IMR-90 (cell line): ENCODE results near the gene SETD6. TPM values are rescaled to one million over a fixed set of nuclear protein-coding genes. Genes with fewer than 3 reads are reported as not detected.

Experiments
- ATAC-seq: fragments of 200-7000 bp; cut with Tn5 transposase; 2 replicates; pipeline ENCODE4 v1.9.1; 2020; ENCODE audit warnings: low read depth, mild to moderate bottlenecking, moderate library complexity
- BruUV-seq: library from RNA; stranded (reverse); fragments of 400-500 nt; replicated peaks from 2 replicates; lab custom pipeline; 2021; lab: Mats Ljungman, UMichigan
- CTCF ChIA-PET: fragments of 300-600 bp; formaldehyde crosslinking; extraction: SDS; loops from one replicate; lab custom pipeline; 2021; ENCODE audit warnings: antibody characterized with exemption; lab: Yijun Ruan, JAX
- POLR2A ChIA-PET: fragments of 300-600 bp; sonication (Branson Sonifier 250); formaldehyde crosslinking; loops from one replicate; lab custom pipeline; 2022; ENCODE audit warnings: antibody characterized with exemption; ENCODE audit not compliant: unreplicated experiment; lab: Charles Lee
- DNase-seq: peaks from one replicate; pipeline ENCODE4 v3.0.0; 2013
- H2AFZ ChIP-seq: replicated peaks from 2 replicates; pipeline ENCODE3; 2013; ENCODE audit warnings: low read length, mild to moderate bottlenecking; ENCODE audit not compliant: poor library complexity
- H2AK5ac ChIP-seq: 2 replicates; pipeline ENCODE4 v1.6.1; 2013; ENCODE audit warnings: low read depth, low read length, inconsistent platforms
- H2AK9ac ChIP-seq: replicated peaks from 2 replicates; pipeline ENCODE3; 2013; ENCODE audit warnings: mild to moderate bottlenecking, low read depth, low read length, moderate library complexity; ENCODE audit not compliant: poor library complexity
- H2BK120ac ChIP-seq: 2 replicates; pipeline ENCODE4 v1.6.1; 2013; ENCODE audit warnings: low read depth, low read length, inconsistent platforms
- H2BK15ac ChIP-seq: 3 replicates; pipeline ENCODE4 v1.6.1; 2013; ENCODE audit warnings: low read depth, low read length, inconsistent platforms
- H2BK20ac ChIP-seq: 2 replicates; pipeline ENCODE4 v1.6.1; 2013; ENCODE audit warnings: low read depth, mild to moderate bottlenecking, inconsistent platforms, low read length, moderate library complexity
- H2BK5ac ChIP-seq: 2 replicates; pipeline ENCODE4 v1.6.1; 2013; ENCODE audit warnings: mild to moderate bottlenecking, low read depth, low read length, inconsistent platforms; ENCODE audit not compliant: poor library complexity, severe bottlenecking
- H3K14ac ChIP-seq: replicated peaks from 2 replicates; pipeline ENCODE4 v1.6.1; 2013; ENCODE audit warnings: low read depth, low read length, inconsistent platforms
- H3K18ac ChIP-seq: 2 replicates; pipeline ENCODE4 v1.6.1; 2013; ENCODE audit warnings: low read depth, low read length, control low read depth
- H3K23ac ChIP-seq: 2 replicates; pipeline ENCODE4 v1.6.1; 2013; ENCODE audit warnings: low read depth, low read length, inconsistent platforms
- H3K27ac ChIP-seq: 2 replicates; pipeline ENCODE4 v1.5.1; 2013; ENCODE audit warnings: mild to moderate bottlenecking, control low read depth, low read length; ENCODE audit not compliant: insufficient read depth
- H3K27me3 ChIP-seq: 2 replicates; pipeline ENCODE4 v1.6.1; 2013; ENCODE audit warnings: low read length; ENCODE audit not compliant: control insufficient read depth, insufficient read depth
- H3K36me3 ChIP-seq: 2 replicates; pipeline ENCODE4 v1.6.1; 2013; ENCODE audit warnings: low read length, mixed read lengths; ENCODE audit not compliant: control insufficient read depth, insufficient read depth
- H3K4ac ChIP-seq: 2 replicates; pipeline ENCODE4 v1.6.1; 2013; ENCODE audit warnings: low read depth, low read length, inconsistent platforms
- H3K4me1 ChIP-seq: 2 replicates; pipeline ENCODE4 v1.6.1; 2013; ENCODE audit warnings: low read length, mixed read lengths; ENCODE audit not compliant: control insufficient read depth, insufficient read depth
- H3K4me2 ChIP-seq: 2 replicates; pipeline ENCODE4 v1.6.1; 2013; ENCODE audit warnings: low read depth, mild to moderate bottlenecking, control low read depth, low read length, moderate library complexity
- H3K4me3 ChIP-seq: 2 replicates; pipeline ENCODE4 v1.5.1; 2013; ENCODE audit warnings: low read depth, mild to moderate bottlenecking, control low read depth, low read length, moderate library complexity; ENCODE audit not compliant: insufficient read depth
- H3K56ac ChIP-seq: 2 replicates; pipeline ENCODE4 v1.6.1; 2013; ENCODE audit warnings: low read length, inconsistent platforms; ENCODE audit not compliant: insufficient read depth; ENCODE audit errors: extremely low read depth
- H3K79me1 ChIP-seq, 2 experiments: 2 replicates each; pipeline ENCODE4 v1.6.1; 2013; ENCODE audit warnings: low read length in 2 of 2, inconsistent platforms in 1 of 2, low read depth in 1 of 2
- H3K9ac ChIP-seq: 2 replicates; pipeline ENCODE4 v1.6.1; 2013; ENCODE audit warnings: low read depth, low read length, control low read depth
- H3K9me1 ChIP-seq: 2 replicates; pipeline ENCODE4 v1.6.1; 2013; ENCODE audit warnings: low read length, inconsistent platforms; ENCODE audit not compliant: insufficient read depth
- H3K9me3 ChIP-seq: 2 replicates; pipeline ENCODE4 v1.6.1; 2013; ENCODE audit warnings: low read length; ENCODE audit not compliant: control insufficient read depth, insufficient read depth
- H4K20me1 ChIP-seq: 2 replicates; pipeline ENCODE4 v1.6.1; 2013; ENCODE audit warnings: low read length, inconsistent platforms; ENCODE audit not compliant: insufficient read depth
- H4K5ac ChIP-seq: 2 replicates; pipeline ENCODE4 v1.6.1; 2013; ENCODE audit warnings: mild to moderate bottlenecking, low read depth, low read length, control low read depth
- H4K8ac ChIP-seq, 2 experiments: 2 replicates each; pipeline ENCODE4 v1.6.1; 2013; ENCODE audit warnings: low read depth in 2 of 2, low read length in 2 of 2, control low read depth in 1 of 2, inconsistent platforms in 1 of 2
- H4K91ac ChIP-seq: 2 replicates; pipeline ENCODE4 v1.6.1; 2013; ENCODE audit warnings: low read depth, low read length, inconsistent platforms; ENCODE audit not compliant: insufficient read depth
- BHLHE40 ChIP-seq: fragments of 150-350 bp; IDR thresholded peaks from 2 replicates; pipeline ENCODE4 v1.6.1; 2016; ENCODE audit warnings: mild to moderate bottlenecking, low read depth, low read length
- CEBPB ChIP-seq: IDR thresholded peaks from 2 replicates; pipeline ENCODE4 v1.6.1; 2012; ENCODE audit warnings: low read depth, low read length, improper control_type of control experiment
- CHD1 ChIP-seq: IDR thresholded peaks from 2 replicates; pipeline ENCODE4 v1.6.1; 2012; ENCODE audit warnings: low read depth, low read length, improper control_type of control experiment
- ELK1 ChIP-seq: fragments of 150-350 bp; IDR thresholded peaks from 2 replicates; pipeline ENCODE4 v1.6.1; 2016; ENCODE audit warnings: low read depth, mild to moderate bottlenecking, low read length, moderate library complexity, borderline replicate concordance
- FOS ChIP-seq: fragments of 150-350 bp; IDR thresholded peaks from 2 replicates; pipeline ENCODE4 v1.6.1; 2016; ENCODE audit warnings: low read depth, low read length
- MAZ ChIP-seq: IDR thresholded peaks from 2 replicates; pipeline ENCODE4 v1.6.1; 2012; ENCODE audit warnings: low read depth, mild to moderate bottlenecking, low read length, improper control_type of control experiment, moderate library complexity, borderline replicate concordance
- MXI1 ChIP-seq: IDR thresholded peaks from 2 replicates; pipeline ENCODE4 v1.6.1; 2012; ENCODE audit warnings: low read depth, mild to moderate bottlenecking, low read length, moderate library complexity, borderline replicate concordance
- NFE2L2 ChIP-seq: fragments of 150-350 bp; IDR thresholded peaks from 2 replicates; pipeline ENCODE4 v1.6.1; 2016; ENCODE audit warnings: low read depth, mild to moderate bottlenecking, low read length
- POLR2A ChIP-seq: IDR thresholded peaks from 2 replicates; pipeline ENCODE4 v1.6.1; 2012; ENCODE audit warnings: mild to moderate bottlenecking, low read depth, low read length
- RCOR1 ChIP-seq: IDR thresholded peaks from 2 replicates; pipeline ENCODE4 v1.6.1; 2012; ENCODE audit warnings: mild to moderate bottlenecking, low read length, improper control_type of control experiment; ENCODE audit not compliant: insufficient replicate concordance
- RFX5 ChIP-seq: IDR thresholded peaks from 2 replicates; pipeline ENCODE4 v1.8.0; 2012; ENCODE audit warnings: low read depth, mild to moderate bottlenecking, low read length, moderate library complexity
- USF2 ChIP-seq: fragments of 150-350 bp; IDR thresholded peaks from 2 replicates; pipeline ENCODE4 v1.6.1; 2017; ENCODE audit warnings: mild to moderate bottlenecking, antibody characterized with exemption, low read length, low read depth
- WGBS, 2 experiments: methylation state at CpG; one replicate each; pipeline versions ENCODE4 v1.1.5 to v1.1.7; 2013; ENCODE audit warnings: missing lambda C conversion rate in 2 of 2; ENCODE audit not compliant: insufficient read length in 1 of 2; ENCODE audit errors: extremely low coverage in 2 of 2; 5-methylcytosine and 5-hydroxymethylcytosine counted together
- dilution Hi-C: fragments of 300-500 bp; cut with HindIII; formaldehyde crosslinking; loops from one replicate; pipeline ENCODE4 v1.14.3; 2018; ENCODE audit warnings: low sequenced_read_pairs; ENCODE audit not compliant: unreplicated experiment
- in situ Hi-C: fragments of 300-500 bp; cut with MboI; formaldehyde crosslinking; loops from 3 replicates; pipeline ENCODE4 v1.14.3; 2019; ENCODE audit warnings: low sequenced_read_pairs, inconsistent platforms, mixed read lengths
- intact Hi-C: fragments of 100-400 bp; cut with micrococcal nuclease; formaldehyde crosslinking; loops from 2 replicates; pipeline ENCODE4 v1.10.0; 2022
- polyA plus RNA-seq, 3 experiments: library from polyadenylated mRNA; depleted of rRNA; stranded (reverse); fragments of >200 nt; gene quantifications; 2 replicates each; pipeline ENCODE4 v1.2.3, GENCODE V29; 2012; ENCODE audit warnings: low replicate concordance in 1 of 3
- total RNA-seq: library from RNA; depleted of rRNA; stranded (reverse); fragments of >200 nt; gene quantifications from 2 replicates; pipeline ENCODE4 v1.2.3, GENCODE V29; 2012

Gene SETD6
- total and polyA plus RNA-seq, 2 of the 4 experiments (the other 2 are of a cell fraction), result 3.2 to 6.4 TPM

- Histone ChIP-seq H2BK5ac (no peak overlapping the region), H2AFZ (no peak overlapping the region), H3K4me2 (no peak overlapping the region), H4K20me1 (peaks cover 6% of the 10 kb centered on the region; the same call in 1 of the 2 replicates), H2BK20ac (no peak overlapping the region), H2BK15ac (no peak overlapping the region), H3K79me1 (peaks cover 0 to 6% of the 10 kb centered on the region in 2 experiments; a peak in 3 of 4 replicates), H2AK5ac (no peak overlapping the region), H3K56ac (no peak overlapping the region), H3K4ac (no peak overlapping the region), H4K5ac (no peak overlapping the region), H3K9ac (no peak overlapping the region), H2AK9ac (peak overlapping the region; percentile 28), H3K18ac (no peak overlapping the region), H3K36me3 (no peaks in the 10 kb centered on the region; the same call in 1 of the 2 replicates), H3K4me1 (no peaks in the 10 kb centered on the region), H3K4me3 (no peak overlapping the region), H3K27ac (no peak overlapping the region), H4K8ac (no peak overlapping the region), H3K27me3 (no peaks in the 10 kb centered on the region), H3K23ac (no peak overlapping the region), H2BK120ac (no peak overlapping the region), H4K91ac (no peak overlapping the region), H3K14ac (no peak overlapping the region), H3K9me1 (no peaks in the 10 kb centered on the region), H3K9me3 (no peaks in the 10 kb centered on the region)
- DNase-seq (no peak), ATAC-seq (no peak)
- in situ Hi-C loops (no loop called here), dilution Hi-C loops (no loop called here), intact Hi-C loops (no loop called here)
- POLR2A ChIA-PET, result no interaction called here
- no TSS peak for BruUV-seq
- 98% methylated on average over 8 of the region's 30 CpGs; no CpG with 5 or more reads in 1 of the 2 experiments for WGBS, 2 experiments
- no peak for TF ChIP-seq RCOR1
- no peak for TF ChIP-seq CEBPB
- TF ChIP-seq USF2, result no peak
- TF ChIP-seq MXI1, result no peak
- TF ChIP-seq NFE2L2, result no peak
- no peak for TF ChIP-seq POLR2A
- no peak for TF ChIP-seq MAZ
- no peak for TF ChIP-seq BHLHE40
- TF ChIP-seq CHD1, result no peak
- no peak for TF ChIP-seq ELK1
- TF ChIP-seq RFX5, result no peak
- no peak for TF ChIP-seq FOS
- CTCF ChIA-PET, result interaction anchor here (1.5 kb wide), 1 partner anchor 150 kb away, joined by 3 read pairs; no protein-coding TSS in a partner anchor
Observed at GRCh38 chr16:58510776-58511628, 4.3 kb upstream of the SETD6 start.
